PC-3 (cell line): ENCODE results near the gene ENTPD1. TPM values are rescaled to one million over a fixed set of nuclear protein-coding genes. Genes with fewer than 3 reads are reported as not detected.

Experiments
- ATAC-seq: fragments of 200-7000 bp; cut with Tn5 transposase; 2 replicates; pipeline ENCODE4 v1.9.1; 2020; ENCODE audit warnings: mild to moderate bottlenecking, moderate library complexity
- BruUV-seq: library from RNA; stranded (reverse); fragments of 400-500 nt; replicated peaks from 2 replicates; lab custom pipeline; 2021; lab: Mats Ljungman, UMichigan
- CTCF ChIA-PET: fragments of 300-600 bp; sonication (Branson Sonifier 250); formaldehyde crosslinking; loops from one replicate; lab custom pipeline; 2022; ENCODE audit warnings: antibody characterized with exemption; lab: Charles Lee
- POLR2A ChIA-PET: fragments of 300-600 bp; sonication (Branson Sonifier 250); formaldehyde crosslinking; loops from one replicate; lab custom pipeline; 2022; ENCODE audit warnings: antibody characterized with exemption; ENCODE audit not compliant: unreplicated experiment; lab: Charles Lee
- DNase-seq: peaks from one replicate; pipeline ENCODE4 v3.0.0-alpha.2; 2015
- H2AFZ ChIP-seq: fragments of 300-600 bp; sonication (generic); 2 replicates; pipeline ENCODE4 v1.6.0; 2016; ENCODE audit warnings: antibody characterized with exemption, low read length
- H3F3A ChIP-seq: fragments of 300-600 bp; sonication (generic); one replicate; pipeline ENCODE4 v1.6.0; 2017; ENCODE audit warnings: antibody characterized with exemption, low read length, control low read depth, mild to moderate bottlenecking; ENCODE audit not compliant: unreplicated experiment
- H3K27ac ChIP-seq: fragments of 300-600 bp; sonication (generic); 2 replicates; pipeline ENCODE4 v1.5.1; 2016; ENCODE audit warnings: mild to moderate bottlenecking, low read length
- H3K27me3 ChIP-seq: fragments of 300-600 bp; sonication (generic); 2 replicates; pipeline ENCODE4 v1.6.1; 2016; ENCODE audit warnings: low read length, mixed read lengths
- H3K36me3 ChIP-seq: fragments of 300-600 bp; sonication (generic); 2 replicates; pipeline ENCODE4 v1.6.1; 2016; ENCODE audit warnings: low read depth, mixed run types, low read length, mixed read lengths
- H3K4me1 ChIP-seq: fragments of 300-600 bp; sonication (generic); 2 replicates; pipeline ENCODE4 v1.5.1; 2016; ENCODE audit warnings: low read length; ENCODE audit not compliant: insufficient read depth
- H3K4me2 ChIP-seq: fragments of 300-600 bp; sonication (generic); 2 replicates; pipeline ENCODE4 v1.6.0; 2016; ENCODE audit warnings: low read length
- H3K4me3 ChIP-seq: fragments of 300-600 bp; sonication (generic); 2 replicates; pipeline ENCODE4 v1.5.1; 2016; ENCODE audit warnings: mild to moderate bottlenecking, low read length, mixed read lengths
- H3K79me2 ChIP-seq: fragments of 300-600 bp; sonication (generic); 2 replicates; pipeline ENCODE4 v1.6.1; 2017; ENCODE audit warnings: low read length, mixed read lengths
- H3K9ac ChIP-seq: fragments of 300-600 bp; sonication (generic); 2 replicates; pipeline ENCODE4 v1.6.0; 2016; ENCODE audit warnings: mild to moderate bottlenecking, low read length
- H3K9me2 ChIP-seq: fragments of 300-600 bp; sonication (generic); replicated peaks from 2 replicates; pipeline ENCODE4 v1.6.1; 2016; ENCODE audit warnings: mixed run types, low read length, mixed read lengths
- H3K9me3 ChIP-seq: fragments of 300-600 bp; sonication (generic); 2 replicates; pipeline ENCODE4 v1.6.1; 2016; ENCODE audit warnings: low read length, mixed read lengths
- H4K20me1 ChIP-seq: fragments of 300-600 bp; sonication (generic); 2 replicates; pipeline ENCODE4 v1.6.1; 2016; ENCODE audit warnings: low read length, mixed read lengths
- EZH2 ChIP-seq: fragments of 300-600 bp; sonication (generic); IDR thresholded peaks from one replicate; pipeline ENCODE4 v1.6.1; 2017; ENCODE audit warnings: antibody characterized with exemption, mild to moderate bottlenecking, low read length; ENCODE audit not compliant: unreplicated experiment
- EZH2phosphoT487 ChIP-seq: fragments of 300-600 bp; sonication (generic); IDR thresholded peaks from 2 replicates; pipeline ENCODE4 v1.6.1; 2018; ENCODE audit warnings: mild to moderate bottlenecking, antibody characterized with exemption, low read length, borderline replicate concordance
- intact Hi-C: fragments of 100-400 bp; cut with micrococcal nuclease; formaldehyde crosslinking; loops from 2 replicates; pipeline ENCODE4 v1.9.0; 2023
- total RNA-seq: library from RNA; depleted of rRNA; stranded (reverse); fragments of >200 nt; gene quantifications from 2 replicates; pipeline ENCODE4 v1.2.3, GENCODE V29; 2014
- TF ChIP-seq, protein P1 (sequence below): fragments of 300-600 bp; sonication (generic); conservative IDR thresholded peaks from 2 replicates; pipeline ENCODE4 v1.5.1; 2017; ENCODE audit warnings: antibody characterized with exemption, low read depth, mild to moderate bottlenecking, low read length

The ENTPD1 gene
- total RNA-seq, 1 experiment from 2014 or later, result not detected

DNA sequence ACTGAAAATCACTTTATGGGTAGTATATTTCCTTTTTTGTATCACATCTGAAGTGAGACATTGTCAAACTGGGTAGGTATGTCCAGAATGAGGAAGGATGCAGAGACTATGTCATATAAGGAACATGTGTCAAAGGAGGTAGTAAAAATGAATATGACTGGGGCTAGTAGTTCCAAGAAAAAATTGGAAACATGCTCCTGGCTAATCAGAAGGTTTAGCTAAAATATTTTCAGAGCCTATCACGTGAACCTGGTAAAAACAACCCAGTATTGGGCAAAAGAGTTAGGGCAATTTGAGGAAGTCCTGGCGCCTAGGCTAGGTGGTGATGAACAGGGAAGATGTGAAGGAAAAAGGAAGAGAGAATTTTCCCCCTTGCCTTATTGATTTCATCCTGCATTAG lies 26.4 kb downstream of the ENTPD1 start:
- no peak overlapping the region for H3K27ac ChIP-seq
- TF ChIP-seq, protein P1, sequence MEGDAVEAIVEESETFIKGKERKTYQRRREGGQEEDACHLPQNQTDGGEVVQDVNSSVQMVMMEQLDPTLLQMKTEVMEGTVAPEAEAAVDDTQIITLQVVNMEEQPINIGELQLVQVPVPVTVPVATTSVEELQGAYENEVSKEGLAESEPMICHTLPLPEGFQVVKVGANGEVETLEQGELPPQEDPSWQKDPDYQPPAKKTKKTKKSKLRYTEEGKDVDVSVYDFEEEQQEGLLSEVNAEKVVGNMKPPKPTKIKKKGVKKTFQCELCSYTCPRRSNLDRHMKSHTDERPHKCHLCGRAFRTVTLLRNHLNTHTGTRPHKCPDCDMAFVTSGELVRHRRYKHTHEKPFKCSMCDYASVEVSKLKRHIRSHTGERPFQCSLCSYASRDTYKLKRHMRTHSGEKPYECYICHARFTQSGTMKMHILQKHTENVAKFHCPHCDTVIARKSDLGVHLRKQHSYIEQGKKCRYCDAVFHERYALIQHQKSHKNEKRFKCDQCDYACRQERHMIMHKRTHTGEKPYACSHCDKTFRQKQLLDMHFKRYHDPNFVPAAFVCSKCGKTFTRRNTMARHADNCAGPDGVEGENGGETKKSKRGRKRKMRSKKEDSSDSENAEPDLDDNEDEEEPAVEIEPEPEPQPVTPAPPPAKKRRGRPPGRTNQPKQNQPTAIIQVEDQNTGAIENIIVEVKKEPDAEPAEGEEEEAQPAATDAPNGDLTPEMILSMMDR, result no peak
- TF ChIP-seq EZH2 (no peak), EZH2phosphoT487 (no peak)
- H3K9me3 ChIP-seq, result no peaks in the 10 kb centered on the region
- H3K9me2 ChIP-seq, result no peaks in the 10 kb centered on the region; the same call in 1 of the 2 replicates
- no TSS peak for BruUV-seq
- POLR2A ChIA-PET, result no interaction called here
- DNase-seq, result no peak
- intact Hi-C loops, result no loop called here
- no peak overlapping the region for H2AFZ ChIP-seq
- H3K4me1 ChIP-seq, result no peaks in the 10 kb centered on the region
- no peaks in the 10 kb centered on the region for H4K20me1 ChIP-seq
- H3K36me3 ChIP-seq, result no peaks in the 10 kb centered on the region
- CTCF ChIA-PET, result interaction anchor here (0.7 kb wide), 1 partner anchor 89 kb away, joined by 3 read pairs; the partner anchor contains the start of gene TCTN3
- no peaks in the 10 kb centered on the region for H3K27me3 ChIP-seq
- H3K79me2 ChIP-seq, result no peaks in the 10 kb centered on the region
- ATAC-seq, result no peak
- no peak overlapping the region for H3K9ac ChIP-seq
- H3K4me3 ChIP-seq, result no peak overlapping the region
- H3K4me2 ChIP-seq, result no peak overlapping the region
- H3F3A ChIP-seq, result no peaks in the 10 kb centered on the region

DNA sequence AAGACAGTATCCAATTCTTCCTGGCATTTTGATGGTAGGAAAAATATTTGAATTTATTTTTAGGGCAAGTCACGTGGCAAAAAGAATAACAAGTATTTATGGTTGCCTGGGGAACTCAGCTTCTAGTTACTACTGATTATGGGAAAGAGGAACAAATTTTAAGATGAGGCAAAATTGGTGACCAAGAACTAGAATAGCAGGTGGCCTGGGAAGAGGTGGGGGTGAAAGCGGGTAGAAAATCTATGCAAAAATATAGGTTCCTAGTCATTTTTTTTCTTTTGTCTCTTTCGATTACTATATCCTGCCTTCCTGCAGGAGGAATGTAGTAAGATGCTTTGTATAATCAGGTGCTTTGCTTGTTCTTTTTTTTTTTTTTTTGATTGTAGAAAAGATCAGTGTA lies 27.8 kb downstream of the ENTPD1 start:
- ChIA-PET CTCF (no interaction called here), POLR2A (no interaction called here)
- no peaks in the 10 kb centered on the region for H3K36me3 ChIP-seq
- H3F3A ChIP-seq, result no peaks in the 10 kb centered on the region
- H3K9me2 ChIP-seq, result no peaks in the 10 kb centered on the region; the same call in 1 of the 2 replicates
- no peak overlapping the region for H3K4me2 ChIP-seq
- H4K20me1 ChIP-seq, result no peaks in the 10 kb centered on the region
- DNase-seq, result no peak
- no peak overlapping the region for H2AFZ ChIP-seq
- no peak for TF ChIP-seq EZH2
- TF ChIP-seq, protein P1, result no peak
- no peak for TF ChIP-seq EZH2phosphoT487
- intact Hi-C loops, result no loop called here
- BruUV-seq, result no TSS peak
- H3K27ac ChIP-seq, result no peak overlapping the region
- no peaks in the 10 kb centered on the region for H3K79me2 ChIP-seq
- no peaks in the 10 kb centered on the region for H3K27me3 ChIP-seq
- no peak overlapping the region for H3K4me3 ChIP-seq
- H3K9ac ChIP-seq, result no peak overlapping the region
- H3K4me1 ChIP-seq, result no peaks in the 10 kb centered on the region
- no peak for ATAC-seq
- no peaks in the 10 kb centered on the region for H3K9me3 ChIP-seq

DNA sequence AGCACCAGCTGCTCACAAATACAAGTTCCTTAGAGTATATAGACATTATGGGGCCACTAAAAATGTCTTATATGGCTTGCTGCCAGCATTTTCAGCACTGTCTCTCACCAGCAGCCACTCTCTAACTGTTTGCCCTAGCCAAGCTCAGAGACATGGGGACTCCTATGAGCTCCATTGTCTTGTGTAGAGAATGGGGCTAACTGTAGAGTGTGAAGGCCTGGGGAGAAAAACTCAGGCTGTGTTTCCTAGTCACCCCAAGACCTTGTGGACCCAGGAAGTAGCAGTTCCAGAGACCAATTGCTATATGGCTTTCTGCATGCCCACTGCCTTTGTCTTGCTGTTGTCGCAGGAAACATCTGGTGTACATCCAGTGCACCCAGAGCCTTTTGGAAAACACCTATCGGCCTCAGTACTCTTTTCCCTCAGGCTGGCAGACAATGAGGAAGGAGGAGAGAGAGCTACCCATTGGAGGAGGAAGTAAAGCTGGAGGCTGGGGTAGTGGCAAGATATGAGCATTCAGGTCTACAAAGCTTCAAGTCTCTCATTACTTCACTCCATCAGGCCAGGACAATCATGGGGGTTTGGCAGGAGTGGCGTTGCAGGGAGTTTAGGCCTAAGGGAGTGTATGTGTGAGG lies 28.4 kb downstream of the ENTPD1 start:
- ATAC-seq (no peak), DNase-seq (no peak)
- Histone ChIP-seq H3F3A (no peaks in the 10 kb centered on the region), H3K27me3 (no peaks in the 10 kb centered on the region), H3K9ac (no peak overlapping the region), H4K20me1 (no peaks in the 10 kb centered on the region), H3K36me3 (no peaks in the 10 kb centered on the region), H3K4me1 (no peaks in the 10 kb centered on the region), H2AFZ (no peak overlapping the region), H3K79me2 (no peaks in the 10 kb centered on the region), H3K9me2 (no peaks in the 10 kb centered on the region; the same call in 1 of the 2 replicates), H3K27ac (no peak overlapping the region), H3K4me2 (no peak overlapping the region), H3K9me3 (no peaks in the 10 kb centered on the region), H3K4me3 (no peak overlapping the region)
- no TSS peak for BruUV-seq
- intact Hi-C loops, result no loop called here
- CTCF ChIA-PET, result no interaction called here
- POLR2A ChIA-PET, result no interaction called here
- TF ChIP-seq EZH2phosphoT487 (no peak), EZH2 (no peak)
- TF ChIP-seq, protein P1, result no peak
